NOMO-1 (cell line): ENCODE data around the gene TSHZ2.

ENCODE experiments used
- DNase-seq, 2 experiments: peaks; one replicate each; lab custom pipeline; 2025; ENCODE audit not compliant: unreplicated experiment in 2 of 2; lab: John Stamatoyannopoulos, UW

TSHZ2 gene

DNA sequence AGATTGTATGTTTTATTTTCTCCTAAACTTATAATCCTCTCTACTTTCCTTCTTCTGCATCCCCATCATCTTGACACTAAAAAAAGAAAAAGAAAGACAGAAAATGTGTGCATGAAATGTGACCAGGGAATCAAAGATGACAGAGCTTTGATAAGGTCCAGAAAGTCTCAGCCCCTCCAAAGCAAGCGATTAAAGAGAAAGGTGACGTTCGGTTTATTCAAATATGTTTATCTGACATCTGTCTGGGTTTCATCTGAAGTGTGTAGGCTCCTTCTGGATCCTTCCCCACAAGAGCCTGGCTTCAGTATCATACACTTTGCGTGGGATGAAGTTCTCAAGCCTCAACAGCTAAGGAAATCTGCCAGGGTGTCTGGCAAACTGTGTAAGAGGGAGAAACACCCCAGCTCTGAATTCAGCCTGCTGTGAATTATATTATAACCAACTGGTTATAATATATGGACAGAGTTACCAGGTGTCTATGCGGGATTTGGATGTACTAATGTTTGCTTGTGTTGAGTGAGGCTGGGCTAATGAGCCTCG is 358.5 kb downstream of the TSHZ2 start:
- DNase-seq, result no peak

DNA sequence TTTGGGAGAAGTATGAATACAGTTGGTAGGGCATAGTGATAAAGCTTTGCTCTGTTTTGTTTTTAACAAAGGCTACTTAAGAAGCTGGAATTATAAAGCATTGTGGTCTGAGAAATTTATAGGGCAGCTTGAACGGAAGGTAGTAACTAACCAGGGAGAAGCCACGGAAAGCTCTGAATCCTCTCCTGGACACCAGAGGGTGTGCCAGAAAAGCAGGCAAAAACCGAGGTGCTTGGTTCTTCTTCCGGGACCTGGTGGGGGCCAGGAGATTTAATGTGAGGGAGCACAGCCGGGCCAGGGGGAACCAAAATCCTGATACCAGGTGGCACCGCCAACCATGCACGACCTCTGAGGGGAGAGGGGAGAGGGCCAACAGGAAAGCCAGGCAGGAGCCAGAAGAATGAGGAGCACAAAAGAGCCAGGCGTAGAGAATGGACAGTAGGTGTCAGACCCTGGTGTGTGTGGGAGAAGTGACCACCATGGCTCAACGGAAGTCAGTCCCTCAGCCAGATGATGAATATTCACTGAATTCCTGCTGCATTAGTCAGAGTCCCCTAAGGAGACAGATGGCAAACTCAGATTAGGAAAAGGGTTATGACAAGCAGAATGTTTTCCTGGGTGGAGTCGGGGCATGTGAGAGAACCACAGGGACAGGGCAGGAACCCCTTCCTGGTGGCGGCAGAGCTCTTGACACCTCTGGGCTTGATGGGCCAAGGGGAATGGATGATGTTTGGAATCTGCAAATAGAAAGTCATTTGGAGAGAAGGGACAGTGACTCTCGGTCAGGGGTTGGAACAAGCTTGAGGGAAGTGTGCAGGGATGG is 359.2 kb downstream of the TSHZ2 start:
- no peak for DNase-seq

DNA sequence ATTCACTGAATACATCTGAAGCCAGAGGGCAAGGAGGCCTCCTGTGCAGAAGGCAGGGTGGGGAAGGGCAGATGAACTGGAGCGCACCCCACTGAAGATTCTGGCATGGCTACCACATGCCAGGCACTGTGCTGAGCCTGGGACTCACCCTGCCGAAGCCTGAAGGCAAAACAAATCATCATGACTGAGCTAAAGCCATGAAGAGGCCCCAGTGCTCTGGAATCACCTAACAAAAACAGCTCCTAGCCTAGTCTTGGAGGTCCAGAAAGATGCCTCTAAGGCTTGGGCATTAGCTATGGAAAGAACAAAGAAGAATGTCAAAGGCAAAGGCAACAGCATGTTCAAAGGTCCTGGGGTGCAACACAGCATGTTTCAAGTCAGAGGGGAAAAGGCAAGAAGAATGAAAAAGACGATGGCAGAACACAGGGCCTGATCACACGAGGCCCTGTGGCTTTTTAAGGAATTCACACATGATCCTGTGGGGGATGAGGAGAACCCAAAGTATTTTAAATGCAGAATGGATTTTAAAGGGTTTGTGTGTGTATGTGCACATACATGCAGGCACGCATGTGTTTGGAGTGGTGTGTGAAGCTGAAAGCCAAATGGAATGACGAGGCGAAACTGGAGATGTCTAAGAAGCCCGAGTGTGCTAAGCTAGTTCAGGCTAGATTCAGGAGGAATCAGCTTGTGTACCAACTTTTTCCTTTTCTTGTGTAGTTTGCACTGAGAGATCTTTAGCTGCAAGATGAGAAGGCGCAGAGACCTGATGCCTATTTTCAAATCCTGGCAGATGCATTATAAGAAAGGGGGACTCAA is 360.1 kb downstream of the TSHZ2 start:
- no peak for DNase-seq

DNA sequence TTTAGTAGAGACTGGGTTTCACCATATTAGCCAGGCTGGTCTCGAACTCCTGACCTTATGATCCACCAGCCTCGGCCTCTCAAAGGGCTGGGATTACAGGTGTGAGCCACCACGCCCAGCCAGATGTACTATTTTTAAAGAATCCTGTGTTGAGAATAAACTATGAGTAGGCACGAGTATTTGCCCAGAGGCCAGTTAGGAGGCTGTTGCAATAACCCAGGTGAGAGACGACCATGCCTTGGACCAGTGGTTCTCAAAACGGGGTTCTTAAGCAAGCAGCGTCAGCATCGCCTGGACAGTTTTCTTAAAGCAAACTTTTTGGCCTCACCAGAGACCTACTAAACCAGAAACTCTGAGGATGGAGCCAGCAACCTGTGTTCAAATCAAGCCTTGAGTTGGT is 362.7 kb downstream of the TSHZ2 start:
- DNase-seq, result no peak

DNA sequence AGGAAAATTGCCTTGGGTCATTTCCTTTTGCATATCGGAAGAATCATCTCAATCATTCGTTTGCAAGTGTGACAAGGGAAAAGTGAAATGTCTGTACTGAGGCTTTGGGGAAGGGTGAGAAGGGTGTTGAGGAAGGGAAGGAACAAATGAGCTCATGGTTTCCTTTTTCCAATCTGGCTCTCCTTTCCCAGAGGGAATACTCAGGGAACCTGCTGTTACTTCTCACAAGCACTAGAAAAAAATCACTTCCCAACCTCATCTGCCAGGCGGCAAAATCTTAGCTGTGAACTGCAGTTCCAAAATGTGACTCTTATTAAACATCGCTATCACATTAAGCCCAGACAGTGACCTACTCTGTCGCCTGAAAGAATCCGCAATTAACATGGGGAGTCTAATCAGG is 363.4 kb downstream of the TSHZ2 start:
- DNase-seq, result no peak

DNA sequence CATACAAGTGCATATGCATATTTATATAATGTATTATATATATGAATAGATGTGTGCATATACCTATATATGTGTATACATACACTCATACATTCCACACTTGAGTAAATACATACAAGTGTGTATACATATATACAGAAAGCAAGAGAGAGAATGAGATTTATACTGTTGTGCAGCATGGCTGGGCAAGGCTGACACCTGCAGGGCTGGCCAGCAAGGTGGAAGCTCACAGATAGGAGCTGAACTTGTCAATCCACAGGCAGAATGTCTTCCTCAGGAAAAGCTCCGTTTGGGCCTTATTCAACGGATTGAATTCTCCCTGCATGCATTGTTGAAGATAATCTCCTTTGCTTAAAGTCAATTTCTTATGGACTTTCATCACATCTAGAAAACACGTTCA is 364.7 kb downstream of the TSHZ2 start:
- DNase-seq, result no peak

DNA sequence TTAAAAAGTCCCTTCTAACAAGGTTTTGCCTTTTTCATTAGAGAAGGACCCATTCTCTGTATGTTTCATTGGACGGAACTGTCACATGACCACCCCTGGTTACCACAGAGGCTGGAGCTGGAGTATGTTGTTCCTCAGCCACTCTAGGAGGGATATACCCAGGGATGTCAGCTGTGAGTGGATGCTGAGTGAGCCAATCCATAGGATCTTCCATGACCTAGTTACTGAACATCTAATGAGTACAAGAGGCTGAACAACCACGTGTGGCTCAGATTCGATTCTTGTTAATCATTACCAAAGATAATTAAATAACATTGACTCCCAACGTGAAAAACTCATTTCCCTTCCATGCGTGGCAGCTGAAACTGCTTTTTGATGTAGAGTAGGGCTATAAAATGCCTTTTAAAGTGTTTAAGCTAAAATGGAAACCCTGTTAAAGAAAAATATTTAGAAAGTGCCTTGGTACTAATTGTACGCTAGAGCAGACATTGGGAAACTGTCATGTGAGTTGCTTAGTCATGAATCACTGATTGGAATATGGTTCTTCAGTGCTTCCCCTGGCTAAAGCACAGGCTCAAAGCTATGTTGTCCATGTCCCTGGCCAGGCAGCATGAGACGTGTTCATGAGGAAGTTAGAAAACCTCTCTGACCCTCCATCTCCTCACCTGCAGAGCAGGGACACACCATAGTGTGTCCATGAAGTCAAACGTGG is 365.4 kb downstream of the TSHZ2 start:
- DNase-seq, result no peak

DNA sequence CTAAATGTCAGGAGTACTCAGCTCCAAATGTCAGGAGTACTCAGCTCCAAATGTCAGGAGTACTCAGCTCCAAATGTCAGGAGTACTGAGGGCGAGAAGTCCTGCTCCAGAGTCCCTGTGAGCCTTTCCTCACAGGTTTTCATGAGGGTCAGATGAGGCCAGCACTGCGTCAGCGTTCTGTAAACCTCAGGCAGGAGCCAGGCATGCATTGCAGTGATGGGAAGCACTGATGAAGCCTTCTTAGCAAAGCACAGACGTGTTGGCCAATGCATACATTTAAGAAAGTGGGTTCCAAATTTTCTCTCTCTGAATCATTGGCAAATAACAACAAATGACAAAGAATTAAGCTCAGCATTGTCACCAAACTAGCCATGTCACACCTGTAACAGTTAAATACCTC is 366.6 kb downstream of the TSHZ2 start:
- no peak for DNase-seq

DNA sequence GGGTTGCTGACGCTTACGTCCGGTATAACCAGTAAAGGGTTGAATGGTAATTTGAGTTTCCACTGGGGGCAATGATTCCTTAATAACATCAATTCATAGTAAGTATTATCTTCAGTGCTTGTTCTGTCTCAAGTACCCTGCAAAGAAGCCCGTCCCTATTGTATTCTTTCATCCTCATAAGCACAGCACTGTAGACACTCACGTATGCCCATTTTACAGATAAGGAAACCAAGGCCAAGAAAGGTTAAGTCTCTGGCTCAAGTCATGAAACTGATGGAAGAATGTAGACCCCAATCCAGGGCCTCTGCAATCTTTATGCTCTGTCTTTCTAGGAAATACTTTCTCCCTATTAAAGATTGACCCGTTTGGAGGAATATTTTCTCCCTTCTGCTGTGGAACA is 370.3 kb downstream of the TSHZ2 start:
- no peak for DNase-seq

DNA sequence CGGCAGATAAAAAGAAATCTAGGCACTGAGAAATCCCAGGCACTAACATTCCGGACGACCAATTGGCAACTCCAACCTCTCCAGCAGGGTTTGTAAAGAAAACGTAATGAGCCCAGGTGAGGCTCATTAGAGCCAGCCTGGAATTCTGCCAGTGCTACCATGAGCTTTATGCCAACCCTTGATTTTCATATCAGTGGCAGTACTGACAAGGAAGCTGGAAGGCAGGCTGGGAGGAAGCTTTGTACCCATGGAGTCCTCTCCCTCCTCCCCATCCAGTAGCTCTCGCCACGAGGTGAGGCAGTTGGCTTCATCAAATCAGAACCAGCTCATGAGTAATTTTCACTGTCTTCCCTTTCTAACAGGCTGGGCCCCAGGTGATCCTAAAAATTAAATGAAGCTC is 371.3 kb downstream of the TSHZ2 start:
- DNase-seq, result no peak

DNA sequence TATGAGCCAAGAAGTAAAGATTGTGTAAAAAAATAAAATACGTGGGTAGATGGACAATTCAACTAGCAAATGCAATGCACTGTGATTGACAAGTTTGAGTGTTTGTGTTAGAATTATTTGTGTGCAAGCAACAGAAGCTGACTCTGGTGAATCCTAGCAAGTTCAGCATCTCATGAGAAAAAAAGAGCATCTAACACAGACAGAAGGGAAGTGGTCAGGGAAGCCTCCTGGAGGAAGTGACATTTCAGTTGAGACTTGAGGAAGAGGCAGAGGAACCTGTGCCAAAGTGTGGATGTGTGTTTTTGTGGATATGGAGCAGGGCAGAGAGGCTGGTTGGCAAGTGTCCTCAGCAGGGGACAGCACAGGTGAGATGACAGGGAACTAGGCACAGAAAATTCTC is 372.7 kb downstream of the TSHZ2 start:
- DNase-seq, result peak; percentile 11 to 38

DNA sequence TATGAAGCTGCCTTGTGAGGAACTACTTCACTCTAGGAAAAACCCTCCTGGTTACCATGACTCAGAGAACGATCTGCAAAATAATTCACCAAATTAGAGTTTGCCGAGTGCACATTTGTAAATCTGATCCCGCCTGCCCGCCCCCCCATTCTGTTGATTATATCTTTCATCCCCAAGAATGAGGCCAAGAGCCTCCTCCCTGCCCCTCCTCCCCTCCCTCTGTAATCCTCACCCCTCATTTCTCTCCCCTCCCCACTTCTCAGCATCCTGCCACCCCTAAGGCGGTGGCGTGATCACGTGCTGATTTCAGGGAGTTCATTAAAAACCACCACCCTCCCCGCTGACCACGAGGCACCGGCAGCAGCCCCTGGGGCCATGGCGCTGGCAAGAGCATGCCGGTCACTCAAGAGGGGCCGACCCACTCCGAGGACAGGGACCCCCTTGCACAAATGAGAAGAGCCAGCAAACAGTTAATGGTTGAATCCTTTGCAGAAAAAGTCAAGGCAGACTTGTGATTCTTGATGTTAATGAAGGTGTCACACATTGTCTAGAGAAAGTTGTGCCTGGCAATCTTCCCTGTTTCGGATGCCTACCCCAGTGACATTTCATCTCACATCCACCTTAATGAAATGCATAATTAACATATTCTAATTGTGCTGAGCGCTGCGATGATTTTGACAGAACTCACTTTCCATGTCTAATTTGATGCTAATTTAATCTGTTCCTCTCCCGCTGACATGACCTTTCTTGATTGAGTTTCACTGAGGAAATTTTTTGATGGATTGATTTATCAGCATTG is 373.6 kb downstream of the TSHZ2 start:
- DNase-seq, result no peak

DNA sequence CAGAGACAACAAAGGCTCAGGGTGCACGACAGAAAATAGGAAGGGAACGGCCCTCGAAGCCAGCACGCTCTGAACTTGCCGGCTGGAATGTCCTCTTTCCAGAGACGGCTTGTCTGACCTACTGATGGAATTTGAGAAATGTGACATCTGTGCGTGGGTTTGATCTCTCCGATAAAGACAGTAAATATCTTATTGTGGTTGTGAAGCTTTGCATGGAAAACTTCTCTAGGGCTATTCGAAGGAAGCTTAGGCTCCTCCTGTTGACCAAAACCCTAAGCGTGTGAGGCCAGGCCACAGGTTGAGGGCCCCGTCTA is 374.1 kb downstream of the TSHZ2 start:
- no peak for DNase-seq

DNA sequence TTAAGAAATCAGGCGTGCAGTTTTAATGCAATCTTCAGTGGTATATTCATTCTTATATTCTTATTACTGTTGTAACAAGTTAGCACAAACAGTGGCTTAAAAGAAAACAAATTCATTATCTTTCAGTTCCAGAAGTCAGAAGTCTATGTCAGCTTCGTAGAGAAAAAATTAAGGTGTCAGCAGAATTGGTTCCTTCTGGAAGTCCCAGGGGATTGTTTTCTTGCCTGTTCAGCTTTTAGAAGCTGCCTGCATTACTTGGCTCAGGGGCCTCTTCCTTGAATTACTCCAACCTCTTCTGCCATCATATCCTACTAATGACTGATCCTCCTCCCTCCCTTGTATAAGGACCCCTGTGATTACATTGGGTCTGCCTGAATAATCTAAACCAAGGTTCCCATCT is 377.6 kb downstream of the TSHZ2 start:
- DNase-seq, result no peak

DNA sequence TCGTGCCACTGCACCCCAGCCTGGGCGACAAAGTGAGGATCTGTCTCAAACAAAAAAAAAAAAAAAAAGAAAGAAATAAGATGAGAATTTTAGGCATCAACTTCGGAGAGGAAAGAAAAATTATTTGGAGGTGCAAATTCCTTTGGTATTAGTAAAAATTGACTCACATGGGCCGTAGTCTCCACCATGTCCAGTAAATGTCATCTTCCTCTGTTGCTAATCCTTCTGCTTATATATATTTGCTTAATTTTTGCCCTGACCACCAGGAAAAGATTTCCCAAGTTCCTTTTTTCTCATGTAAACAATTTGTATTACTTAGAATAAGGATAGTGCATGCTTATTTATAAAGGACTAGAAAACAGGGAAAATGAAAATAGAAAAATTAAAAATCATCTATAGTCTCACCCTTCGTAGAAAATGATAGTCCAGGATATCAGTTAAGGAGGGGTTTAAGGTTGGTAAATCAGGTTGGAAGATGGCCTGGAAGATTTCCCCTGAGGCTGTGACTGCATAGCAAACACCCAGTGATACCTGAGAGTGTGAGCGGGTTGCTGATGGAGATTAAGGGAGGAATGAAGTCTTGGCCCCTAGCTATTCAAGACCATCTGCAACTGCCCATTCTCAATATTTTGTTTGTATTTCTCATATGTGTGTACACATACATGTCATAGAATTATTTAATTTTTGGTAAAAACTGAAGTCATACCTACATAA is 380.7 kb downstream of the TSHZ2 start:
- DNase-seq, result no peak

DNA sequence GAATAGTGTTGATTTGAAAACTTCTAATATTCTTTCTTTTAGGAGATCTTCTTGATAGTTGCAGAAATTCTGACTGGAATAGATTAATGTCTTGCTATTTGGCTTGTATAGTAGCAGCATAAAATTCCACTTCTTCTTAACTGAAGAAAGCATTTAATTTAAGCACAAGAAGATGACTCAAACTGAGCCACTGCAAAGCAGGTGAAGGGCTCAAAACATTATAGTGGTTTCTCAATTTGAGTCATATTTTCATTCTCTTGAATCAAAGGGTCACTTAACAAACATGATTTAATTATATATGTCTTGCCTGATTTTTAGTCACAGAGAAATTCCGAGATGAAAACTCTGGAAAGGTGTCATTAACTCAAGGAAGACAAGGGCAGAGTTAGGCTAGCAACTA is 382.2 kb downstream of the TSHZ2 start:
- no peak for DNase-seq

DNA sequence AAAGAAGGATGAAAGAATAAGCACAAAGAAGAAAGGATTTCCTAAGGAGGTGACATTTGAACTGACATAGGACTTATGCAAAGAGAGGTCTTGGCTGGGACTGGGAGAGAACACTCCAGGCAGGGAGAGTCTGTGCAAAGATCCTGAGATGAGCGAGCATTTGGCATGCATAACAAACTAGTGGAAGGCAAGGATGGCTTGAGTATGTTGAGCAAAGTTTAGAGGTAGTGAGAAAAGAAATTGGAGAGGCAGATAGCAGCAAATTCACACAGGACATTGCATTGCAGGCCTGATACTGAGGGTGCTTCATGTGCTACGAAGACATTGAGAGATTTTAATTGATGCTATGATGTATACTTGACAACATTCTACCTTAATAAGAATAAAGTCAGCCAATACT is 383.6 kb downstream of the TSHZ2 start:
- no peak for DNase-seq

DNA sequence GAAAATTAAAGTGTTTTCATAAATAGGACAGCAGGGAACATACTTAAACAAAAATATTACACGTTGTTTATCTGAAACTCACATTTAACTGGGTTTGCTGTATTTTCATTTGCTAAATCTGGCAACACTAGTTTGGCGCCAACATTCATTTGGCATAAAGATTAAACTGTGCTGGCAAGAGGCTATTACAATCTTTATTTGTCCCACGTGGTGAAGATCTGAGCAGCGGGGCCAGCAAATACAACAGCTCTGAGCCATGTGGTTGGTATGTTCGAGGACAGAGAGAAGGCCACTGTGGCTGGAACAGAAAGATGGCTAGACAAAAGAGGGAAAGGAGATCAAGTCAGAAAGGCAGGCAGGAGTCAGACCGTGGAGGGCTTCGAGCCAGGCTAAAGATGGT is 387.3 kb downstream of the TSHZ2 start:
- no peak for DNase-seq

DNA sequence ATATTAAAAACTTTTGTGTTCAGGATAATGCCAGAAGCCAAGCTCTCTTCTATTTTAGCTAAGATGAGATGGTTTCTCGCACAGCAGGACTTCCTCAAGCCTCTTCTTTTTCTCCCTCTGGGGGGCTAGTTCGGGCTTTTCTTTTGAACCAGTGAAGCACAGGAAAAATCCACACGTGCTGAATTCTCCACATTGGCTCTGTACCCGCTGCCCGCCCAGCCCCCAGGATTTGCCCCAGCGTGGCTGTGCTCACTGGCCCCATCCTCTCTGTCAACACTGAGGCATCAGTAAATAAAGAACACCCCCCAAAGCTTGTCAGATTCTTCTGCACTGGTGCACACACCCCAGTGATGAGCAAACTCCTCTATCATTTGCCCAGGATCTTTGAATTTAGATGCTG is 388.7 kb downstream of the TSHZ2 start:
- DNase-seq, result no peak

DNA sequence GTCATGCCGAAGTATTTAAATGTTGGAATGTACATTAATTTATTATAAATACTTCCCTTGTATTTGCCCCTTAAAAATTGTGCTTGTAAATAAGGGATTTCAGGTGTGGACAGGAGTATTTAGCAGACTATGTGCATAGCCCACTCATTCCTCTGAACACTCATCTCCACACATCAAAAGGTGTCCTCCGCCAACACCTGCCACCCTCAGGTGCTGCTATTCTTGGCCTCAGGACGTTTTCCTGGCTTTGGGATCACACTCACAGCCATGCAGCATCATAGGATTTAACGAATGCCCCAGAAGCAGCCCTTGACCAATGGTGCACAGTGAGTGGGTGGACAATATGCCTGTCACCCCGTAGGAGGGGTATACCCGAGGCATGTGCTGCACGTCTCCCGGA is 390.6 kb downstream of the TSHZ2 start:
- no peak for DNase-seq
